Measurements from ENCODE around the gene VMAC.
"Not testable (repeated sequence)": the region's sequence is repeated elsewhere in the genome, so short reads cannot be mapped to it uniquely, and the experiment has no call there.

VMAC gene

GRCh38 chr19:5881543-5882299 is 23.0 kb upstream of the VMAC start:
- no peak overlapping the region for H3K27ac ChIP-seq
- TF ChIP-seq CTCF (conservative IDR thresholded peaks at IDR 0.05) = no peak

GRCh38 chr19:5882421-5882968 is 22.2 kb upstream of the VMAC start:
- TF ChIP-seq CTCF (conservative IDR thresholded peaks at IDR 0.05) = no peak
- no peak overlapping the region for H3K27ac ChIP-seq

- H3K27ac ChIP-seq = not testable (repeated sequence)
Observed at GRCh38 chr19:5883157-5883873, 21.4 kb upstream of the VMAC start.

GRCh38 chr19:5884065-5884811 is 20.4 kb upstream of the VMAC start:
- H3K27ac ChIP-seq = not testable (repeated sequence)

GRCh38 chr19:5889288-5889971 is 15.2 kb upstream of the VMAC start:
- H3K27ac ChIP-seq = no peak overlapping the region
- TF ChIP-seq CTCF (conservative IDR thresholded peaks at IDR 0.05) = no peak

- TF ChIP-seq CTCF (conservative IDR thresholded peaks at IDR 0.05) = no peak
- no peak overlapping the region for H3K27ac ChIP-seq
Observed at GRCh38 chr19:5890099-5890498, 14.6 kb upstream of the VMAC start.

- TF ChIP-seq CTCF (conservative IDR thresholded peaks at IDR 0.05) = no peak
- H3K27ac ChIP-seq = no peak overlapping the region
Observed at GRCh38 chr19:5891572-5891937, 13.1 kb upstream of the VMAC start.

Measured in VCaP (cell line).